Progenitor cell of endocrine pancreas (in vitro differentiated cells): ENCODE data around the gene CD27. TPM values are rescaled to one million over a fixed set of nuclear protein-coding genes. Genes with fewer than 3 reads are reported as not detected.

Experiments
- DNase-seq: peaks from one replicate; pipeline ENCODE4 v3.0.0; 2021; ENCODE audit warnings: low spot score; ENCODE audit not compliant: unreplicated experiment
- H3K27ac Mint-ChIP-seq: 2 replicates; pipeline ENCODE4 v1.8.0; 2021; ENCODE audit warnings: mild to moderate bottlenecking, moderate library complexity, mixed read lengths
- H3K27me3 Mint-ChIP-seq: 2 replicates; pipeline ENCODE4 v1.8.0; 2021; ENCODE audit warnings: mixed read lengths
- H3K36me3 Mint-ChIP-seq: 2 replicates; pipeline ENCODE4 v1.8.0; 2022; ENCODE audit warnings: mixed read lengths; ENCODE audit not compliant: insufficient read depth
- H3K4me1 Mint-ChIP-seq: 2 replicates; pipeline ENCODE4 v1.8.0; 2021; ENCODE audit warnings: low read depth, mixed read lengths
- H3K4me3 Mint-ChIP-seq: 2 replicates; pipeline ENCODE4 v1.8.0; 2021; ENCODE audit warnings: low read depth, mild to moderate bottlenecking, moderate library complexity, mixed read lengths
- H3K9me3 Mint-ChIP-seq: 2 replicates; pipeline ENCODE4 v1.8.0; 2021; ENCODE audit warnings: low read depth, mixed read lengths
- CTCF ChIP-seq: fragments of 200-600 bp; sonication (generic); IDR thresholded peaks from one replicate; pipeline ENCODE4 v1.5.0; 2021; ENCODE audit warnings: antibody characterized with exemption, mild to moderate bottlenecking; ENCODE audit not compliant: unreplicated experiment
- total RNA-seq: library from RNA; stranded (reverse); gene quantifications from 2 replicates; pipeline ENCODE4 v1.2.1, GENCODE V29; 2021

CD27 gene
- total RNA-seq, 1 donor from 2014 or later: not detected

DNA sequence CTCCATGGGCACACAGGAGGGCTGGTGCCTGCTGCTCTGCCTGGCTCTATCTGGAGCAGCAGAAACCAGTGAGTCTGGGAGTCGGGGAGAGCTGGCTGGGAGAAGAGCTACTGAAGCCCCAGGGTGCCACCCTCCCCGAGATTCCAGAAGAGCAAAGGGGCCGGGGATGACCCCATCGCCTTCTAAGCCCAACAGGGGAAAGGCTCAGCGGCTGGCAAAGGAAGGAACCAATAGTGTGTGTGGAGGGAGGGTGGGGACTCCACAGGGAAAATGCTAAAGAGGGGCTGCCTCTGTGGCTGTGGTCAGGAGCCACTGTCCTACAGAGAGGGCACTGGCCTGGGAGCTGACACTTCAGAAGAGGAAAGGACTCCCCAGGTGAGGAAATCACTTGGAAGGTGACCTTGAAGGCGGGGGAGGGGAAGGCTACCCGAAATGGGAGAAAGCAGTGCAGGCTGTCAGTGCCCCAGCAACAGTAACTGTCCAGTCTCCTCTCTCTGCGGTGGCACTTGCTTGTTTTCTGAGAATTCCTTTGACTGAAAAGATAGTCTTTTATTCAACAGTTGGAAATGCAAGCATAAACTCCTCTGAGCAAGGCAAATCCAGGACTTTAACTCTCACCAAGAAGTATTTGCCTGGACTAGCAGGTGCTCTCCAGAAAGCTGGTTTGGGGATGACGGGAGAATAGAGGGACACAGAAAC is 7.6 kb downstream of the CD27 start:
- H3K27ac Mint-ChIP-seq: peak overlapping the region; percentile 89
- peak overlapping the region; percentile 79 for H3K4me3 Mint-ChIP-seq
- no peak for TF ChIP-seq CTCF
- H3K4me1 Mint-ChIP-seq: peaks cover 24% of the 10 kb centered on the region
- no peaks in the 10 kb centered on the region for H3K27me3 Mint-ChIP-seq
- no peak for DNase-seq
- no peaks in the 10 kb centered on the region for H3K9me3 Mint-ChIP-seq
- H3K36me3 Mint-ChIP-seq: peaks cover 3% of the 10 kb centered on the region

- Mint-ChIP-seq H3K27me3 (no peaks in the 10 kb centered on the region), H3K4me3 (no peak overlapping the region), H3K36me3 (no peaks in the 10 kb centered on the region), H3K4me1 (peaks cover 24% of the 10 kb centered on the region), H3K9me3 (no peaks in the 10 kb centered on the region), H3K27ac (peak overlapping the region; percentile 89)
- DNase-seq: no peak
- TF ChIP-seq CTCF: no peak
Measured at GRCh38 chr12:6452944-6453630, 8.3 kb downstream of the CD27 start.

DNA sequence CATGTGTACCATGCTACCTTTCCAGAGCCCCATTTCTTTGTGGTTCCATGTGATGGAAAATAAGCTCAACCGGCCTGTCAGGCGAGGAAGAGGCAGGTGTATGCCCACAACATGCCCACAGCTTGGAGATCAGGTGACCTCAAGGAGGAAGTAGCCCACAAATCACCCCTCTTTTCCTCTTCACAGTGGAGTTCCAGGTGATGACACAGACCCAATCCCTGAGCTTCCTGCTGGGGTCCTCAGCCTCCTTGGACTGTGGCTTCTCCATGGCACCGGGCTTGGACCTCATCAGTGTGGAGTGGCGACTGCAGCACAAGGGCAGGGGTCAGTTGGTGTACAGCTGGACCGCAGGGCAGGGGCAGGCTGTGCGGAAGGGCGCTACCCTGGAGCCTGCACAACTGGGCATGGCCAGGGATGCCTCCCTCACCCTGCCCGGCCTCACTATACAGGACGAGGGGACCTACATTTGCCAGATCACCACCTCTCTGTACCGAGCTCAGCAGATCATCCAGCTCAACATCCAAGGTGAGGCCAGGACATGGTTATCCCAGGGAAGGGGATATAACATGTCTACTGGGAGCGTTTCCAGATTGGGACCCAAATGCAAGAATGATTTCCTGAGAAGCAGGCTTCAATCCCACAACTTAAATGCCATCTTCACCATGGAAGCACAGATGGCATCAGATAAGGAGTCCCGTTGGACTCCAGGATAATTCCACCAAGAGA is 12.6 kb downstream of the CD27 start:
- Mint-ChIP-seq H3K9me3 (no peaks in the 10 kb centered on the region), H3K4me1 (peaks cover 3% of the 10 kb centered on the region), H3K4me3 (no peak overlapping the region), H3K27me3 (no peaks in the 10 kb centered on the region), H3K27ac (no peak overlapping the region), H3K36me3 (no peaks in the 10 kb centered on the region)
- no peak for DNase-seq
- no peak for TF ChIP-seq CTCF

GRCh38 chr12:6458281-6459003 is 13.7 kb downstream of the CD27 start:
- Mint-ChIP-seq H3K27ac (no peak overlapping the region), H3K27me3 (no peaks in the 10 kb centered on the region), H3K36me3 (no peaks in the 10 kb centered on the region), H3K9me3 (no peaks in the 10 kb centered on the region), H3K4me3 (no peak overlapping the region), H3K4me1 (no peaks in the 10 kb centered on the region)
- DNase-seq: no peak
- TF ChIP-seq CTCF: no peak

GRCh38 chr12:6459004-6459337 is 14.2 kb downstream of the CD27 start:
- DNase-seq: no peak
- H3K27ac Mint-ChIP-seq: no peak overlapping the region

More at GRCh38 chr12:6459004-6459337, 14.2 kb downstream of the CD27 start:
- Mint-ChIP-seq H3K9me3 (no peaks in the 10 kb centered on the region), H3K4me1 (no peaks in the 10 kb centered on the region), H3K36me3 (no peaks in the 10 kb centered on the region), H3K27me3 (no peaks in the 10 kb centered on the region), H3K4me3 (no peak overlapping the region)
- TF ChIP-seq CTCF: no peak
